Metanephros (tissue), 1 donor: ENCODE data around the gene TXLNB. TPM values are rescaled to one million over a fixed set of nuclear protein-coding genes. Genes with fewer than 3 reads are reported as not detected.

Experiments used
- total RNA-seq: library from RNA; depleted of rRNA; stranded (reverse); fragments of >200 nt; gene quantifications from one replicate; pipeline ENCODE4 v1.2.3, GENCODE V29; 2014

The TXLNB gene
- total RNA-seq, result 24.2 TPM

DNA sequence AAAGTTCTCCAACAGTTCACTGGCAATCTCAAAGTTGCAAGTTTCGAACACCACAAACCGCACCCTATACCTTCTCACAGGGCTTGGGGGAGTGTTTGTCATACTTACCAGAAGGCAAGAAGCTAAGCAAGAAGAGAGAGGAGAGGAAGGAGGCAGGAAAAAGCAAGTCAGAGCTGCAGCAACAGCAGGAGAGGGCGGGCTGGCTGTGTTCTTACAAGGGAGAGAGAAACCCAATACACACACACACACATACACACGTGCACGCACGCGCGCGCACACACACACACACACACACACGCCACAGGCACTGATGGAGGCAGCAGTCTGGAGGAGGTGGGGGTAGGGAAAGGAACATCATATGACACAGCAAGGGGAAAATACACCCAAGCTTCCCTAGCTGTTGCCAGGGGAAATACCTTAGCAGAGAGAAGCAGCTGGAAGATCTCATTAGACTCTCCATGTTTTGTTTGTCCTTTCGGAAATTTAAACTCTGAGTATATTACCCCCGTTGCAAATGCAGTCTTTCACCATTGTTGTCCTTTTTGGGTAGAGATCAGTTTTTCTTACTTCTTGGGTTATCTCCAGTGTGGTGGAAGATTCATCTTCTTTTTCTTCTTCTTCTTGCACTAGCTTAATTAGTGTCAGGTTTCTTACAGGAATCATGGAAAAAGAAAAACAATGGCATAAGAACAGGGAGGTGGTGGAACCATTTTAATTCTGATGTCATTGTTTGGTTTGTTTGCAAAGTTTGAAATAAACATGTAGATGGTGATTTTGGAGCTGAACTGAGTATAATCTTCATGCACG is at the start of gene TXLNB:
Gene TXLNB, minus strand, starts transcription at position 186 of the 807 bp plus-strand sequence. CDS start 3,099 bp downstream, outside the sequence.

Other genes with a start within 250 kb of the TXLNB start
- gene HECA, start 156.9 kb downstream of the TXLNB start, total RNA-seq, result 24.8 TPM
- 218 TPM for gene CITED2, start 82.7 kb upstream of the TXLNB start, total RNA-seq